Fibroblast of lung (primary cell): Measurements from ENCODE around the gene AR. TPM values are rescaled to one million over a fixed set of nuclear protein-coding genes. Genes with fewer than 3 reads are reported as not detected.
A peak's percentile ranks its signal among the peaks of the same experiment; 100 is the strongest.

Experiments used
- DNase-seq, 2 donors: peaks; one replicate each; pipeline versions ENCODE4 v3.0.0 to v3.0.0-alpha.2; 2010; ENCODE audit warnings: low read depth in 2 of 2
- H2AFZ ChIP-seq: 2 replicates; pipeline ENCODE4 v1.5.1; 2012; ENCODE audit warnings: low read length, control low read depth, inconsistent platforms
- H3K27ac ChIP-seq: 2 replicates; pipeline ENCODE4 v1.5.1; 2011; ENCODE audit warnings: low read length, control low read depth; ENCODE audit not compliant: insufficient read depth
- H3K27me3 ChIP-seq: 2 replicates; pipeline ENCODE4 v1.5.1; 2011; ENCODE audit warnings: mild to moderate bottlenecking, low read length; ENCODE audit not compliant: control insufficient read depth, insufficient read depth
- H3K36me3 ChIP-seq: 2 replicates; pipeline ENCODE4 v1.5.1; 2011; ENCODE audit warnings: low read length; ENCODE audit not compliant: control insufficient read depth, insufficient read depth
- H3K4me1 ChIP-seq: 2 replicates; pipeline ENCODE4 v1.5.1; 2011; ENCODE audit warnings: low read length; ENCODE audit not compliant: control insufficient read depth, insufficient read depth; ENCODE audit errors: extremely low read depth
- H3K4me2 ChIP-seq: 2 replicates; pipeline ENCODE4 v1.5.1; 2011; ENCODE audit warnings: low read length, control low read depth; ENCODE audit not compliant: insufficient read depth; ENCODE audit errors: extremely low read depth
- H3K4me3 ChIP-seq, 4 experiments: fragments of 200-600 bp in 1 of 4; sonication (generic) in 1 of 4; replicated peaks in 1 of 4; 2 replicates each; pipeline ENCODE4 v1.5.1; 2011 to 2016; ENCODE audit warnings: low read length in 4 of 4, low read depth in 3 of 4, mild to moderate bottlenecking in 3 of 4, control low read depth in 2 of 4, inconsistent platforms in 1 of 4, mixed read lengths in 1 of 4; ENCODE audit not compliant: insufficient read depth in 1 of 4; ENCODE audit errors: control extremely low read depth in 1 of 4
- H3K79me2 ChIP-seq: 2 replicates; pipeline ENCODE4 v1.5.1; 2012; ENCODE audit warnings: mild to moderate bottlenecking, low read length, inconsistent platforms; ENCODE audit not compliant: control insufficient read depth, insufficient read depth
- H3K9ac ChIP-seq: 2 replicates; pipeline ENCODE4 v1.5.1; 2011; ENCODE audit warnings: mild to moderate bottlenecking, low read length, control low read depth; ENCODE audit not compliant: insufficient read depth
- H3K9me3 ChIP-seq: 2 replicates; pipeline ENCODE4 v1.5.1; 2012; ENCODE audit warnings: low read depth, low read length; ENCODE audit not compliant: control insufficient read depth, insufficient read depth
- H4K20me1 ChIP-seq: 2 replicates; pipeline ENCODE4 v1.5.1; 2011; ENCODE audit warnings: low read length; ENCODE audit not compliant: control insufficient read depth, insufficient read depth; ENCODE audit errors: extremely low read depth
- EZH2 ChIP-seq: IDR thresholded peaks from 2 replicates; pipeline ENCODE4 v1.5.1; 2012; ENCODE audit warnings: low read length, control low read depth, mild to moderate bottlenecking; ENCODE audit errors: missing control alignments
- polyA plus RNA-seq, 2 donors: library from polyadenylated mRNA; depleted of rRNA in 1 of 2; stranded (reverse) in 1 of 2; unstranded in 1 of 2; fragments of >200 nt; gene quantifications; 2 replicates each; pipeline ENCODE4 v1.2.1, GENCODE V29; 2011 to 2012; ENCODE audit warnings: missing spikeins in 1 of 2
- total RNA-seq: library from RNA; depleted of rRNA; stranded (reverse); fragments of >200 nt; gene quantifications from 2 replicates; pipeline ENCODE4 v1.2.1, GENCODE V29; 2014
- TF ChIP-seq, protein P1 (sequence below), 2 donors: IDR thresholded peaks in 1 of 2; conservative IDR thresholded peaks in 1 of 2; 1 replicate in 1 of 2; 2 replicates in 1 of 2; pipeline ENCODE4 v1.5.1; 2011 to 2012; ENCODE audit warnings: low read length in 2 of 2, control low read depth in 1 of 2, inconsistent platforms in 1 of 2, low read depth in 1 of 2, mild to moderate bottlenecking in 1 of 2

The AR gene
- total and polyA plus RNA-seq, 2 donors (not counting 1 experiment from before 2014, with no cell fraction given): 10.8 to 15.0 TPM

DNA sequence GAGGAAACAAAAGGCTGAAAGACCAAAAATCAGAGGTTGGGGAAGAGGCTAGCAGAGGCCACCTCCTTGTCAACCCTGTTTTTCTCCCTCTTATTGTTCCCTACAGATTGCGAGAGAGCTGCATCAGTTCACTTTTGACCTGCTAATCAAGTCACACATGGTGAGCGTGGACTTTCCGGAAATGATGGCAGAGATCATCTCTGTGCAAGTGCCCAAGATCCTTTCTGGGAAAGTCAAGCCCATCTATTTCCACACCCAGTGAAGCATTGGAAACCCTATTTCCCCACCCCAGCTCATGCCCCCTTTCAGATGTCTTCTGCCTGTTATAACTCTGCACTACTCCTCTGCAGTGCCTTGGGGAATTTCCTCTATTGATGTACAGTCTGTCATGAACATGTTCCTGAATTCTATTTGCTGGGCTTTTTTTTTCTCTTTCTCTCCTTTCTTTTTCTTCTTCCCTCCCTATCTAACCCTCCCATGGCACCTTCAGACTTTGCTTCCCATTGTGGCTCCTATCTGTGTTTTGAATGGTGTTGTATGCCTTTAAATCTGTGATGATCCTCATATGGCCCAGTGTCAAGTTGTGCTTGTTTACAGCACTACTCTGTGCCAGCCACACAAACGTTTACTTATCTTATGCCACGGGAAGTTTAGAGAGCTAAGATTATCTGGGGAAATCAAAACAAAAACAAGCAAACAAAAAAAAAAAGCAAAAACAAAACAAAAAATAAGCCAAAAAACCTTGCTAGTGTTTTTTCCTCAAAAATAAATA lies 179.9 kb downstream of the AR start:
- no peak for TF ChIP-seq EZH2
- TF ChIP-seq, protein P1, sequence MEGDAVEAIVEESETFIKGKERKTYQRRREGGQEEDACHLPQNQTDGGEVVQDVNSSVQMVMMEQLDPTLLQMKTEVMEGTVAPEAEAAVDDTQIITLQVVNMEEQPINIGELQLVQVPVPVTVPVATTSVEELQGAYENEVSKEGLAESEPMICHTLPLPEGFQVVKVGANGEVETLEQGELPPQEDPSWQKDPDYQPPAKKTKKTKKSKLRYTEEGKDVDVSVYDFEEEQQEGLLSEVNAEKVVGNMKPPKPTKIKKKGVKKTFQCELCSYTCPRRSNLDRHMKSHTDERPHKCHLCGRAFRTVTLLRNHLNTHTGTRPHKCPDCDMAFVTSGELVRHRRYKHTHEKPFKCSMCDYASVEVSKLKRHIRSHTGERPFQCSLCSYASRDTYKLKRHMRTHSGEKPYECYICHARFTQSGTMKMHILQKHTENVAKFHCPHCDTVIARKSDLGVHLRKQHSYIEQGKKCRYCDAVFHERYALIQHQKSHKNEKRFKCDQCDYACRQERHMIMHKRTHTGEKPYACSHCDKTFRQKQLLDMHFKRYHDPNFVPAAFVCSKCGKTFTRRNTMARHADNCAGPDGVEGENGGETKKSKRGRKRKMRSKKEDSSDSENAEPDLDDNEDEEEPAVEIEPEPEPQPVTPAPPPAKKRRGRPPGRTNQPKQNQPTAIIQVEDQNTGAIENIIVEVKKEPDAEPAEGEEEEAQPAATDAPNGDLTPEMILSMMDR (conservative IDR thresholded peaks at IDR 0.05 in 1 of 2, IDR thresholded peaks at IDR 0.05 in 1 of 2; ENCODE audit: low read depth in 1 of 2, low read length in 2 of 2): no peak
- Histone ChIP-seq H3K4me3 (no peak overlapping the region), H2AFZ (no peak overlapping the region), H3K36me3 (no peaks in the 10 kb centered on the region), H3K9ac (no peak overlapping the region), H3K4me2 (no peak overlapping the region), H3K4me1 (no peaks in the 10 kb centered on the region), H3K9me3 (no peaks in the 10 kb centered on the region), H3K79me2 (no peaks in the 10 kb centered on the region), H3K27me3 (no peaks in the 10 kb centered on the region), H4K20me1 (no peaks in the 10 kb centered on the region), H3K27ac (no peak overlapping the region)
- no peak for DNase-seq

DNA sequence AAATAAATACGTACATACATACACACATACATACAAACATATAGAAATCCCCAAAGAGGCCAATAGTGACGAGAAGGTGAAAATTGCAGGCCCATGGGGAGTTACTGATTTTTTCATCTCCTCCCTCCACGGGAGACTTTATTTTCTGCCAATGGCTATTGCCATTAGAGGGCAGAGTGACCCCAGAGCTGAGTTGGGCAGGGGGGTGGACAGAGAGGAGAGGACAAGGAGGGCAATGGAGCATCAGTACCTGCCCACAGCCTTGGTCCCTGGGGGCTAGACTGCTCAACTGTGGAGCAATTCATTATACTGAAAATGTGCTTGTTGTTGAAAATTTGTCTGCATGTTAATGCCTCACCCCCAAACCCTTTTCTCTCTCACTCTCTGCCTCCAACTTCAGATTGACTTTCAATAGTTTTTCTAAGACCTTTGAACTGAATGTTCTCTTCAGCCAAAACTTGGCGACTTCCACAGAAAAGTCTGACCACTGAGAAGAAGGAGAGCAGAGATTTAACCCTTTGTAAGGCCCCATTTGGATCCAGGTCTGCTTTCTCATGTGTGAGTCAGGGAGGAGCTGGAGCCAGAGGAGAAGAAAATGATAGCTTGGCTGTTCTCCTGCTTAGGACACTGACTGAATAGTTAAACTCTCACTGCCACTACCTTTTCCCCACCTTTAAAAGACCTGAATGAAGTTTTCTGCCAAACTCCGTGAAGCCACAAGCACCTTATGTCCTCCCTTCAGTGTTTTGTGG lies 180.7 kb downstream of the AR start:
- Histone ChIP-seq H3K27me3 (no peaks in the 10 kb centered on the region), H3K79me2 (no peaks in the 10 kb centered on the region), H3K4me2 (no peak overlapping the region), H2AFZ (no peak overlapping the region), H3K27ac (no peak overlapping the region), H3K4me1 (no peaks in the 10 kb centered on the region), H3K9ac (no peak overlapping the region), H3K36me3 (no peaks in the 10 kb centered on the region), H3K9me3 (no peaks in the 10 kb centered on the region), H4K20me1 (no peaks in the 10 kb centered on the region), H3K4me3 (no peak overlapping the region)
- peak; percentile 10 to 35 for DNase-seq
- TF ChIP-seq, protein P1 (conservative IDR thresholded peaks at IDR 0.05 in 1 of 2, IDR thresholded peaks at IDR 0.05 in 1 of 2; ENCODE audit: low read depth in 1 of 2, low read length in 2 of 2): peak; percentile 5 to 23
- TF ChIP-seq EZH2: no peak

DNA sequence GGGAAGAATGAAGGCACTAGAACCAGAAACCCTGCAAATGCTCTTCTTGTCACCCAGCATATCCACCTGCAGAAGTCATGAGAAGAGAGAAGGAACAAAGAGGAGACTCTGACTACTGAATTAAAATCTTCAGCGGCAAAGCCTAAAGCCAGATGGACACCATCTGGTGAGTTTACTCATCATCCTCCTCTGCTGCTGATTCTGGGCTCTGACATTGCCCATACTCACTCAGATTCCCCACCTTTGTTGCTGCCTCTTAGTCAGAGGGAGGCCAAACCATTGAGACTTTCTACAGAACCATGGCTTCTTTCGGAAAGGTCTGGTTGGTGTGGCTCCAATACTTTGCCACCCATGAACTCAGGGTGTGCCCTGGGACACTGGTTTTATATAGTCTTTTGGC lies 181.7 kb downstream of the AR start:
- Histone ChIP-seq H3K79me2 (no peaks in the 10 kb centered on the region), H3K9ac (no peak overlapping the region), H3K36me3 (no peaks in the 10 kb centered on the region), H4K20me1 (no peaks in the 10 kb centered on the region), H3K4me3 (no peak overlapping the region), H3K27ac (no peak overlapping the region), H3K4me2 (no peak overlapping the region), H3K4me1 (no peaks in the 10 kb centered on the region), H3K9me3 (no peaks in the 10 kb centered on the region), H3K27me3 (no peaks in the 10 kb centered on the region), H2AFZ (no peak overlapping the region)
- DNase-seq: no peak
- no peak for TF ChIP-seq EZH2
- TF ChIP-seq, protein P1 (conservative IDR thresholded peaks at IDR 0.05 in 1 of 2, IDR thresholded peaks at IDR 0.05 in 1 of 2; ENCODE audit: low read depth in 1 of 2, low read length in 2 of 2): no peak
